GM19023 (cell line): Measurements from ENCODE around the gene NOS1AP.

Source experiments
- ATAC-seq: cut with Tn5 transposase; IDR thresholded peaks from one replicate; pipeline ENCODE4 v1.9.1; 2021; ENCODE audit warnings: mild to moderate bottlenecking, moderate library complexity; ENCODE audit not compliant: unreplicated experiment

Gene NOS1AP

DNA sequence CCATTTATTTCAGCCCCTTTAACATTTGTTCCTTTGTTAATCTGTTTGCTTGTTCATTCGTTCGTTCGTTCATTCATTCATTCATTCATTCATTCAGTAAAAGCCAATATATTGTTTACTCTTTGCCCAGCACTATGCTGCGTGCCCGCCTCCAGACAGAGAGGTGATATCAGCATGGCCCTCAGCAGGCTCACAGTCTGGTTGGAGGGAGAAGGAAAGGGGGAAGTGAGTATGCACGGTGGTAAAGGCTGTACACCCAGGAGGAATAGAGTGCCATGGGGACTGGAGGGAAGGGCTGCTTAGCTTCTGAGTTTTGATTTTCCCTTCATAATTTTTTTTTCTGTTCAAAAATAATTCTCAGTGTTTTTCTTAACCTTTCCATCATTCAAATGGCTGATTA is 144.7 kb downstream of the NOS1AP start:
- ATAC-seq: no peak

DNA sequence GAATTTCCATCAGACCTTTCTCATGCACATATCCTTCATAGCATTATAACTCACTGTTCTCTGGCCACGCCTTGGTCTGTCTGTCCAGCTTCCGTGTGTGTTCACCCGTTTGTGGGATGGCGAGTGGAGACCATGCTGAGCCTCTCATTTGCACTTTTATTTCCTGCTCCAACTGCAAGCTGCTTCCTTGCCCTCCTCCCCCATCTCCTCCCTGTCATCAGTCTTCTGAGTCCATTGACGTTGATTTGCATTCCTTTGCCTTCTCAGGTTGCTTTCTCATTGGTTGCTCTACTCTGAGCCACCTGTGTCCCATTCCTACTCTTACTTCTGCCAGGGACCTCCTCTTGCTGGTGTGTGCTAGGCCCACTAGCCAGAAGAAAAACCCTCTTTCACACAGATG is 146.4 kb downstream of the NOS1AP start:
- ATAC-seq: no peak

- no peak for ATAC-seq
Observed at GRCh38 chr1:162216604-162217003, 147.1 kb downstream of the NOS1AP start.

DNA sequence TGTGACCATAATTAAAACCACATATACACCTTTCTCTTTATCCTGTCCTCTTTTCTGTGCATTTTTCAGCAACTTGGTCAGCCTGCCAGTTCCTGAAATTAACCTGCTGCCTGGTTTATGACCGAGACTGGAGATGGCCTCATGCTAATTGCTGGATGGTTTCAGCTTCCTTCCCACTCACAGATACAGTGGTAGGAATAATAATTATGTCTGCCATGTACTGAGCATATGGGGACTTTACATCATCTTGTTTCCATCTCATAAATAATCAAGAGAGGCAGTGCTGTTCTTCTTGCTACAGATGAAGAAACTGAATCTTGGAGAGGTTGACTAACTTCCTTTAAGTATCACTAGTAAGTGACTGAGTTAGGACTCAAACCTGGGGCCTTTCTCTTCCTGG is 148.2 kb downstream of the NOS1AP start:
- no peak for ATAC-seq

GRCh38 chr1:162218546-162218945 is 149.1 kb downstream of the NOS1AP start:
- no peak for ATAC-seq

- ATAC-seq: no peak
Observed at GRCh38 chr1:162218975-162219374, 149.5 kb downstream of the NOS1AP start.

GRCh38 chr1:162219461-162219860 is 150.0 kb downstream of the NOS1AP start:
- ATAC-seq: no peak

DNA sequence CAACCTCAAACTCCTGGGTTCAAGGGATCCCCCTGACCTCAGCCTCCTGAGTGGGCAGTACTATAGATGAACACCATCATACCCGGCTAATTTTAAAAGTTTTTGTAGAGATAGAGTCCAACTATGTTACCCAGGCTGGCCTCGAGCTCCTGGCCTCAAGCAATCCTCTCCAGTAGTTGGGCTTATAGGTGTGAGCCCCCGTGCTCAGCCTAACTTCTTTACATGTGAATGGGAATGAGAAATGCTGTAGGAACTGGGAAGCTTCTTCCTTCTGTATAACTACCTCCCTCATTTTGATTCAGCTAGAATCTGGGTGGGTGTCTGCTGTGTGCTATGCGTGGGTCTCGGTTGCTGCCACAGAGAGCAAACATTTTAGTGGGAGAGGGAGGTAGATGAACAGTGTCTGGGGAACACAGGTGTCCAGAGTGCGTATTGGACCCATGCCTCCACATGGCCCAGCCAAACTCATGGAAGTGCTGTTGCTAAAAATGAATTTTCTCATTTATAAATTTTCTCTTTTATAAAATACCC is 150.6 kb downstream of the NOS1AP start:
- ATAC-seq: no peak

- ATAC-seq: no peak
Observed at GRCh38 chr1:162222014-162222413, 152.5 kb downstream of the NOS1AP start.

- ATAC-seq: no peak
Observed at GRCh38 chr1:162222730-162223129, 153.2 kb downstream of the NOS1AP start.

DNA sequence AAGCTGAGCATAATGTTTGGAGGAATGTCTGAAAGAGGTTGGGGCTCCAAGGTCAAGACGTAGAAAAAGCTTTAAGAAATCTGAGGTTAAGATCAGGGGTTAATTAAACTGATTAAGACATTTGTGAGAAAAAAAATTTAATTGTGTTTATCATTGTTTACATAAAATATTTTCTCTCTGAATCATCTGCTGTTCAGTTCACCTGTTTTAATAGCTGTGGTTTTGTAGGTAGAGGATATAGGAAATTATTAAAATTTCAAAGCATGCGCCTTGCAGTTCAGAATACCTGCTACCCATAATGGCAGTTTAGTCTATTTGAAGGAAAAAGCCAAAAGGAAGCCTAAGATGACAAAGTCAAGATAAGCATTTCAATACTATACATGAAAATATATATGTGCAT is 154.0 kb downstream of the NOS1AP start:
- no peak for ATAC-seq

- no peak for ATAC-seq
Observed at GRCh38 chr1:162224267-162224666, 154.8 kb downstream of the NOS1AP start.

GRCh38 chr1:162228586-162228985 is 159.1 kb downstream of the NOS1AP start:
- ATAC-seq: no peak

DNA sequence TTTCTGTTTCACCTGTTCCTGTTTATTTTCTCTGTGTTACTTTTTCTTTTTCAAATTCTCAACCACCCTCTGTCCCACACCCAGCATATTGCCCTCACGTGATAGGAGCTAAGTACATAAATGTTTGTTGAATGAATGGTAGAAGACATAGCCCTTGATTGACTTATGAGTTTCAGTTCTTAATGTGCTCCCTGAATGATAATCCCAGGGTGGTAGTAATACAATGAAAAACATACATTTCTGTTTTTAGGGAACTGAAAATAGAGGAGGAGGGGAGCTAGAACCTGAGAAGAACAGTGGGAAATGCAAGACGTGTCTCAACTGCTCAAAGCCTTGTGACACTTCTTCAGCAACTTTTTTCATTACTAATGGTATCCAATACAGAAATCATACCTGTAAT is 160.1 kb downstream of the NOS1AP start:
- ATAC-seq: no peak

DNA sequence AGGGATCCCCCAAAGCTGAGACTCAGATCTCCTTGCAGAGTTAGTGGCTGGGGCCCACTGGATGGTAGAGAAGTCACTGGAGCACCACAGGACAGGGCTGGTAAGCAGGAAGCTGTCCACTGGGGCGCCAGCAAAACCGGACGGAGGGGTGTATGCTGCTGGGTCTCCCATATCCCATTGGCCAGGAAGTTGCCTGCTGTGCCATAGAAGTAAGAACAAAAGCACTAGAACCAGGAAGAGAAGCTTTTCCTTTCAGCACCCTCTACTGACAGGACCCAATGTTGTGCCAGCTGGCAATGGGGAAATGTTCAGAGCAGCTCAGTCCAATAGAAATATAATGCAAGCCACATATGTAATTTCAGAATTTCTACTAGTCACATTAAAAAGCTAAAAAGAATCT is 160.6 kb downstream of the NOS1AP start:
- ATAC-seq: no peak

GRCh38 chr1:162230517-162230916 is 161.0 kb downstream of the NOS1AP start:
- no peak for ATAC-seq

- no peak for ATAC-seq
Observed at GRCh38 chr1:162232034-162232711, 162.7 kb downstream of the NOS1AP start.

- ATAC-seq: no peak
Observed at GRCh38 chr1:162233066-162233465, 163.6 kb downstream of the NOS1AP start.

- no peak for ATAC-seq
Observed at GRCh38 chr1:162233937-162234336, 164.4 kb downstream of the NOS1AP start.

- no peak for ATAC-seq
Observed at GRCh38 chr1:162234571-162234970, 165.1 kb downstream of the NOS1AP start.

DNA sequence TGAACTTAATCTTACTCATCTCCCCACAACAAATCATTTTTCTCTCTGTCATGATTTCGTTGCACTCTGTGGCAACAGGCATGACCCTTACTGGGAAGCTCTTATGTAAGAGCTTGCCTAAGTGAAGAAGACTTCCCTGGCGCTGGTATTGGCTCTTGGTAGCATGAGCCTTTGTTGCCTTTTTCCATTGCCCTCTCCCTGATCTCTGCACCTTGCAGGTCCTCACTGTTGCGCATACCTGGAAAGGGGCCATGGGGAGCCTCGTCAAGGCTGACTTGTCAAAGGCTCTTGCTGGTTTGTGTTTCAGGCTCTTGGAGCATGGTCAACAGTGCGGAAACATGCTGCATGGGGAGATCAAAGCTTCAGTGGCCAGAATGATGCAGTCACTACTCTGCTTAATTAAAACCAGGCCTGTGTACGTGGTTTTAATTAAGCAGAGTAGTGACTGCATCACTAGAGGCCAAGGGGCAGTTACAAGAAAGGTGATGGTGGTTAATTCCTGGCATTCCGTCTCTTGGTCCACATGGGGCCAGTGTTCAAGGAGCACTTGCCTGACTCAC is 165.8 kb downstream of the NOS1AP start:
- ATAC-seq: no peak

DNA sequence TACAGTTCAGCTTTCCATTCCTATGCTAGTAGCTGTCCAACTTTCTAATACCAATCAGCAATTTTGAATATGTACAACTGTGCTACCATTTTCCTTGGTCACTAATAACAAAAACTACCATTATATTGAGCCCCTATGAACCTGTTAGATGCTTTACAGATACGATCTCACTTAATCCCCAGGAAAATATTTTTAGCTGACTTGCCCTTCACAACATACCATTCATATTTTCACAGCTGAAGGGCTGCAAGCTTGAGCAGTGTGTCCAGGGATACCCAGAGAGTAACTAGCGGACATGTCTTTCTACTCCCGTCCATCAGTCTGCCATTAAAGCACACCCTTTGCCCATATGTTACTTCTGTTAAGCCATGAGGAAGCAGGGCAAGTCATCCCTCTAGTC is 166.7 kb downstream of the NOS1AP start:
- no peak for ATAC-seq

DNA sequence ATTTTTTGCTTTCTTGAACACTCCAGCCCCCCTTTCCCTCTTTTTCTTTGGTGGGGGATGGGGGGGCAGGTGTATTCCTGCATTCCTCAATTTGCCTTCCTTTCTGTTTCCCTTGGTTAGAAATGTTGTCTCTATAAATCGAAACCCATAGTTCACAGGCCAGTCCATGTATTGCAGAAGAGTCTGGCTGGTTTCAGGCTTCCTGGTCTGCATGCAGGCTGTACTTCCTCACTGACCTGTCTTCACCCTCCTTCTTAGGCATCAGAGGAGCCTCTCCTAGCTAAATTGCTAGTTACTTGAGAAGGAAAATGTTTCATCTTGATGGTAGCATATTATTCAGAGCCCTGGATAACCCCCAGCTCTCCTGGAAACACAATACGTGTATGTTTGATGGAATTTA is 167.1 kb downstream of the NOS1AP start:
- ATAC-seq: no peak
